Gastrocnemius medialis (tissue), 4 donors: ENCODE data around the gene MARCHF6. TPM values are rescaled to one million over a fixed set of nuclear protein-coding genes. Genes with fewer than 3 reads are reported as not detected.

Experiments
- ATAC-seq, 2 donors: fragments of 150-250 bp; one replicate each; pipeline ENCODE4 v1.9.1; 2016
- DNase-seq, 2 donors: peaks; one replicate each; pipeline ENCODE4 v3.0.0-alpha.2; 2019
- H3K27ac ChIP-seq, 4 donors: fragments of 200-600 bp; sonication (generic); 1 replicate in 1 of 4; 2 replicates in 3 of 4; pipeline ENCODE4 v1.5.1; 2016 to 2018; ENCODE audit warnings: mild to moderate bottlenecking in 2 of 4, moderate library complexity in 1 of 4
- H3K27me3 ChIP-seq, 3 donors: fragments of 200-600 bp; sonication (generic) in 2 of 3; 1 replicate in 1 of 3; 2 replicates in 2 of 3; pipeline versions ENCODE4 v1.5.1 to v1.6.0; 2016 to 2019; ENCODE audit warnings: mild to moderate bottlenecking in 1 of 3, moderate library complexity in 1 of 3
- H3K36me3 ChIP-seq, 2 donors: fragments of 200-600 bp; sonication (generic) in 1 of 2; one replicate each; pipeline ENCODE4 v1.5.1; 2017 to 2018
- H3K4me1 ChIP-seq, 2 donors: fragments of 200-600 bp; sonication (generic) in 1 of 2; one replicate each; pipeline ENCODE4 v1.5.1; 2016 to 2017; ENCODE audit warnings: mild to moderate bottlenecking in 2 of 2
- H3K4me3 ChIP-seq, 4 donors: fragments of 200-600 bp; sonication (generic) in 3 of 4; 1 replicate in 1 of 4; 2 replicates in 3 of 4; pipeline ENCODE4 v1.5.1; 2016 to 2019; ENCODE audit warnings: mild to moderate bottlenecking in 2 of 4
- H3K9me3 ChIP-seq, 3 donors: fragments of 200-600 bp; sonication (generic) in 2 of 3; 1 replicate in 1 of 3; 2 replicates in 2 of 3; pipeline ENCODE4 v1.5.1; 2016 to 2019
- CTCF ChIP-seq, 5 experiments: fragments of 450-650 bp in 3 of 5; fragments of 200-600 bp in 2 of 5; sonication (generic) in 2 of 5; IDR thresholded peaks in 4 of 5; conservative IDR thresholded peaks in 1 of 5; 1 replicate in 4 of 5; 2 replicates in 1 of 5; pipeline ENCODE4 v1.5.1; 2016 to 2019; ENCODE audit warnings: antibody characterized with exemption in 5 of 5, mild to moderate bottlenecking in 3 of 5, moderate library complexity in 3 of 5
- POLR2A ChIP-seq, 2 donors: fragments of 450-650 bp; IDR thresholded peaks; one replicate each; pipeline ENCODE4 v1.6.1; 2017; ENCODE audit warnings: antibody characterized with exemption in 2 of 2, mild to moderate bottlenecking in 2 of 2, moderate library complexity in 2 of 2
- in situ Hi-C, 4 donors: fragments of 200-750 bp; cut with MboI; loops; one replicate each; pipeline versions ENCODE4 v1.15.0 to v1.8.0; 2017; ENCODE audit warnings: low sequenced_read_pairs in 4 of 4
- intact Hi-C: fragments of 100-400 bp; cut with DNase I; formaldehyde crosslinking; loops from one replicate; pipeline ENCODE4 v1.15.1; 2023; ENCODE audit warnings: low total_unique reads
- total RNA-seq, 4 donors: library from RNA; depleted of rRNA; stranded (reverse); fragments of >200 nt; gene quantifications; one replicate each; pipeline versions ENCODE4 v1.1.0 to v1.2.3, GENCODE V29; 2016

Gene MARCHF6
- total RNA-seq, 4 donors from 2014 or later = 139 to 173 (median 146) TPM

GRCh38 chr5:10330511-10331230 is 22.8 kb upstream of the MARCHF6 start:
- peak in 1 of 2 donors; percentile 6 for ATAC-seq
- DNase-seq = peak in 1 of 2 donors; percentile 48

GRCh38 chr5:10331341-10331796 is 22.1 kb upstream of the MARCHF6 start:
- in situ Hi-C loops = no loop called here
- H3K36me3 ChIP-seq = no peaks in the 10 kb centered on the region
- TF ChIP-seq CTCF (IDR thresholded peaks at IDR 0.05 in 4 of 5, conservative IDR thresholded peaks at IDR 0.05 in 1 of 5) = no peak
- TF ChIP-seq POLR2A (IDR thresholded peaks at IDR 0.05) = no peak
- peaks cover 34% of the 10 kb centered on the region in 2 donors for H3K4me1 ChIP-seq
- no peaks in the 10 kb centered on the region for H3K9me3 ChIP-seq
- H3K27ac ChIP-seq = peak overlapping the region; percentile 73 to 86 (median 78)
- intact Hi-C loops = loop anchor here (2.0 kb wide), 2 partner anchors 21 to 43 kb away; partner anchors contain the start of gene MARCHF6
- H3K4me3 ChIP-seq = no peak overlapping the region
- no peak for ATAC-seq
- H3K27me3 ChIP-seq = no peaks in the 10 kb centered on the region
- DNase-seq = peak in 1 of 2 donors; percentile 44

More at GRCh38 chr5:10330511-10331230, 22.8 kb upstream of the MARCHF6 start:
- H3K27me3 ChIP-seq = no peaks in the 10 kb centered on the region
- TF ChIP-seq POLR2A (IDR thresholded peaks at IDR 0.05) (no peak), CTCF (IDR thresholded peaks at IDR 0.05 in 4 of 5, conservative IDR thresholded peaks at IDR 0.05 in 1 of 5) (no peak)
- no peaks in the 10 kb centered on the region for H3K9me3 ChIP-seq
- H3K4me1 ChIP-seq = peaks cover 34 to 36% of the 10 kb centered on the region in 2 donors
- peak overlapping the region; percentile 73 to 86 (median 78) for H3K27ac ChIP-seq
- in situ Hi-C loops (no loop called here), intact Hi-C loops (loop anchor here (2.0 kb wide), 2 partner anchors 22 to 42 kb away; partner anchors contain the start of gene MARCHF6)
- H3K4me3 ChIP-seq = no peak overlapping the region
- no peaks in the 10 kb centered on the region for H3K36me3 ChIP-seq

- Histone ChIP-seq H3K9me3 (no peaks in the 10 kb centered on the region), H3K36me3 (no peaks in the 10 kb centered on the region), H3K27ac (peak overlapping the region; percentile 73 to 86 (median 78)), H3K4me3 (no peak overlapping the region), H3K4me1 (peaks cover 34% of the 10 kb centered on the region in 2 donors), H3K27me3 (no peaks in the 10 kb centered on the region)
- DNase-seq (no peak), ATAC-seq (no peak)
- in situ Hi-C loops (no loop called here), intact Hi-C loops (no loop called here)
- no peak for TF ChIP-seq CTCF (IDR thresholded peaks at IDR 0.05 in 4 of 5, conservative IDR thresholded peaks at IDR 0.05 in 1 of 5)
- no peak for TF ChIP-seq POLR2A (IDR thresholded peaks at IDR 0.05)
These were observed 21.2 kb upstream of the MARCHF6 start for GRCh38 chr5:10332301-10332700.

- peaks cover 34% of the 10 kb centered on the region in 2 donors for H3K4me1 ChIP-seq
- no peaks in the 10 kb centered on the region for H3K36me3 ChIP-seq
- no peaks in the 10 kb centered on the region for H3K27me3 ChIP-seq
- no peak for TF ChIP-seq POLR2A (IDR thresholded peaks at IDR 0.05)
- TF ChIP-seq CTCF (IDR thresholded peaks at IDR 0.05 in 4 of 5, conservative IDR thresholded peaks at IDR 0.05 in 1 of 5) = peak in 2 of 5 experiments; percentile 11 to 34
- H3K4me3 ChIP-seq = peak overlapping the region; percentile 63 to 77 (median 70)
- in situ Hi-C loops (no loop called here), intact Hi-C loops (no loop called here)
- H3K9me3 ChIP-seq = no peaks in the 10 kb centered on the region
- ATAC-seq = peak; percentile 54 to 71
- DNase-seq = peak in 1 of 2 donors; percentile 43
- H3K27ac ChIP-seq = peak overlapping the region; percentile 73 to 86 (median 78)
These were observed 20.1 kb upstream of the MARCHF6 start for GRCh38 chr5:10333154-10334006.
